Neuronal stem cell (in vitro differentiated cells): Measurements from ENCODE around the gene OGFOD2.

Source experiments
- DNase-seq: peaks from one replicate; pipeline ENCODE4 v3.0.0-alpha.2; 2013; ENCODE audit warnings: low spot score
- H2AFZ ChIP-seq: one replicate; pipeline ENCODE4 v1.6.1; 2013; ENCODE audit warnings: mild to moderate bottlenecking, low read length, inconsistent platforms
- H2AK5ac ChIP-seq: 2 replicates; pipeline ENCODE4 v1.6.1; 2013; ENCODE audit warnings: low read depth, mild to moderate bottlenecking, inconsistent platforms, low read length, moderate library complexity, mixed read lengths
- H2BK120ac ChIP-seq: 2 replicates; pipeline ENCODE4 v1.6.1; 2013; ENCODE audit warnings: low read depth, mild to moderate bottlenecking, inconsistent platforms, low read length, moderate library complexity, mixed read lengths
- H2BK12ac ChIP-seq: one replicate; pipeline ENCODE4 v1.6.1; 2013; ENCODE audit warnings: low read length, inconsistent platforms
- H2BK15ac ChIP-seq: 2 replicates; pipeline ENCODE4 v1.6.1; 2013; ENCODE audit warnings: mild to moderate bottlenecking, low read length, inconsistent platforms, mixed read lengths
- H2BK5ac ChIP-seq: one replicate; pipeline ENCODE4 v1.6.1; 2013; ENCODE audit warnings: inconsistent platforms, mild to moderate bottlenecking, low read length, moderate library complexity
- H3K14ac ChIP-seq: one replicate; pipeline ENCODE4 v1.6.1; 2013; ENCODE audit warnings: low read length, inconsistent platforms
- H3K18ac ChIP-seq: 2 replicates; pipeline ENCODE4 v1.6.1; 2013; ENCODE audit warnings: low read length, inconsistent platforms
- H3K23ac ChIP-seq: 2 replicates; pipeline ENCODE4 v1.6.1; 2013; ENCODE audit warnings: low read depth, mild to moderate bottlenecking, mixed read lengths, low read length, inconsistent platforms; ENCODE audit not compliant: poor library complexity
- H3K27ac ChIP-seq: replicated peaks from 3 replicates; pipeline ENCODE4 v1.5.1; 2013; ENCODE audit warnings: low read length, inconsistent platforms
- H3K27me3 ChIP-seq, 3 experiments: 2 replicates each; pipeline ENCODE4 v1.6.1; 2013; ENCODE audit warnings: low read length in 3 of 3, mild to moderate bottlenecking in 2 of 3, inconsistent platforms in 1 of 3, low read depth in 1 of 3, mixed read lengths in 1 of 3, moderate library complexity in 1 of 3; ENCODE audit not compliant: control insufficient read depth in 3 of 3, insufficient read depth in 3 of 3
- H3K36me3 ChIP-seq, 2 donors: replicated peaks in 1 of 2; 2 replicates each; pipeline ENCODE4 v1.6.1; 2013; ENCODE audit warnings: low read length in 2 of 2; ENCODE audit not compliant: control insufficient read depth in 2 of 2, insufficient read depth in 2 of 2
- H3K4ac ChIP-seq: 2 replicates; pipeline ENCODE4 v1.6.1; 2013; ENCODE audit warnings: inconsistent platforms, mild to moderate bottlenecking, low read length, moderate library complexity
- H3K4me1 ChIP-seq, 2 donors: 1 replicate in 1 of 2; 2 replicates in 1 of 2; pipeline ENCODE4 v1.6.1; 2013; ENCODE audit warnings: low read length in 2 of 2, low read depth in 1 of 2; ENCODE audit not compliant: control insufficient read depth in 2 of 2, insufficient read depth in 1 of 2
- H3K4me2 ChIP-seq: one replicate; pipeline ENCODE4 v1.6.1; 2013; ENCODE audit warnings: mild to moderate bottlenecking, low read length, inconsistent platforms; ENCODE audit not compliant: insufficient read depth, poor library complexity, severe bottlenecking
- H3K4me3 ChIP-seq, 2 donors: 2 replicates each; pipeline ENCODE4 v1.5.1; 2013; ENCODE audit warnings: low read length in 2 of 2, mild to moderate bottlenecking in 2 of 2, inconsistent platforms in 1 of 2, moderate library complexity in 1 of 2
- H3K79me1 ChIP-seq: one replicate; pipeline ENCODE4 v1.6.1; 2013; ENCODE audit warnings: low read depth, mild to moderate bottlenecking, inconsistent platforms, low read length, moderate library complexity
- H3K9ac ChIP-seq: one replicate; pipeline ENCODE4 v1.6.1; 2013; ENCODE audit warnings: mild to moderate bottlenecking, low read depth, low read length, inconsistent platforms; ENCODE audit not compliant: poor library complexity
- H3K9me3 ChIP-seq, 2 donors: replicated peaks in 1 of 2; 2 replicates each; pipeline versions ENCODE3 to v1.6.1; 2013; ENCODE audit warnings: low read length in 2 of 2, mild to moderate bottlenecking in 2 of 2, inconsistent platforms in 1 of 2, low read depth in 1 of 2, mixed read lengths in 1 of 2, moderate library complexity in 1 of 2; ENCODE audit not compliant: control insufficient read depth in 2 of 2, insufficient read depth in 1 of 2
- H4K8ac ChIP-seq: one replicate; pipeline ENCODE4 v1.6.1; 2013; ENCODE audit warnings: low read depth, mild to moderate bottlenecking, inconsistent platforms, low read length, moderate library complexity
- H4K91ac ChIP-seq: one replicate; pipeline ENCODE4 v1.6.1; 2013; ENCODE audit warnings: low read length, low read depth, mild to moderate bottlenecking, inconsistent platforms; ENCODE audit not compliant: poor library complexity
- WGBS, 2 donors: extraction: QIAGEN DNeasy Blood & Tissue Kit; methylation state at CpG; one replicate each; pipeline ENCODE4 v1.1.7; 2013; ENCODE audit warnings: missing lambda C conversion rate in 2 of 2, mixed read lengths in 1 of 2; ENCODE audit not compliant: insufficient read length in 2 of 2, insufficient replicate concordance in 1 of 2; ENCODE audit errors: extremely low coverage in 2 of 2; 5-methylcytosine and 5-hydroxymethylcytosine counted together

The OGFOD2 gene

DNA sequence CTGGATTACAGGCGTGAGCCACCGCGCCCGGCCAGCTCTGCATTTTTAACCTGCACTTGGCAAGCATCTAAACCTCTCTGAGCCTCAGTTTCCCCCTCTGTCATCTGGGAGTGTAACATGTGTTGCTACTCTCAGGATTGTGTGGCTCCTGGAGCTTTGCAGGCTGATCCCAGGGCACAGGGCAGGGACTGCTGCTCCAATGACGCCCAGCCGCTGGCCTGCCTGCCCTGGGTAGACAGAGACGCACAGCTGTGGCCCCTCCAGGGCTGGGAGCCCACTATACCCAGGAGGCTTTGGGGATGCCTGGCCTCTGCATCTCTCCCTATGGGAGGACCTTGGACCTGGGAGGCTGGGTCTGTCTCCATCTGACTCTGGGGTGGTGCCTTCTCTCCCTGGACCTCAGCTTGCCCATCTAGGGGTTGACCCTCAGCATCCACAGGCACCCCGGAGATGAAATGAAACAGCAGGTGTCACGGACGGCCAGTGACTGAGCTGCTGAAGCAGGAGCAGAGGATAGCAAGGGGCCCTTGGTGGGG lies 19.2 kb downstream of the OGFOD2 start:
- Histone ChIP-seq H3K4me1 (no peaks in the 10 kb centered on the region), H3K9me3 (no peaks in the 10 kb centered on the region), H3K14ac (peak overlapping the region; percentile 31), H2BK120ac (no peak overlapping the region), H3K4me2 (no peak overlapping the region), H3K9ac (no peak overlapping the region), H3K23ac (no peak overlapping the region), H3K18ac (no peak overlapping the region), H2BK5ac (no peak overlapping the region), H3K4me3 (no peak overlapping the region), H2AK5ac (no peak overlapping the region), H2AFZ (no peak overlapping the region), H4K91ac (no peak overlapping the region), H3K36me3 (peaks cover 0 to 6% of the 10 kb centered on the region in 2 donors), H3K27ac (no peak overlapping the region), H2BK15ac (no peak overlapping the region), H4K8ac (no peak overlapping the region), H2BK12ac (no peak overlapping the region), H3K4ac (no peak overlapping the region), H3K27me3 (no peaks in the 10 kb centered on the region), H3K79me1 (peaks cover 2% of the 10 kb centered on the region)
- DNase-seq, result no peak
- WGBS, 2 donors, result no CpG with 5 or more reads among the region's 10 CpGs

GRCh38 chr12:122994781-122995502 lies 19.9 kb downstream of the OGFOD2 start:
- Histone ChIP-seq H2AK5ac (no peak overlapping the region), H4K8ac (no peak overlapping the region), H3K9ac (no peak overlapping the region), H3K9me3 (no peaks in the 10 kb centered on the region), H2BK5ac (no peak overlapping the region), H3K4me1 (no peaks in the 10 kb centered on the region), H2BK120ac (peak overlapping the region; percentile 92), H2AFZ (no peak overlapping the region), H3K23ac (peak overlapping the region; percentile 52), H3K4me3 (no peak overlapping the region), H3K27ac (no peak overlapping the region), H2BK12ac (no peak overlapping the region), H3K18ac (peak overlapping the region; percentile 17), H3K4me2 (no peak overlapping the region), H2BK15ac (no peak overlapping the region), H3K27me3 (no peaks in the 10 kb centered on the region), H3K14ac (peak overlapping the region; percentile 44), H3K36me3 (peaks cover 0 to 6% of the 10 kb centered on the region in 2 donors), H4K91ac (no peak overlapping the region), H3K4ac (no peak overlapping the region), H3K79me1 (peaks cover 2% of the 10 kb centered on the region)
- no peak for DNase-seq
- no CpG with 5 or more reads among the region's 13 CpGs for WGBS, 2 donors

- WGBS, 2 donors, result no CpG with 5 or more reads among the region's 20 CpGs
- H3K14ac ChIP-seq, result no peak overlapping the region
These were observed 20.6 kb downstream of the OGFOD2 start for GRCh38 chr12:122995503-122996187.

DNA sequence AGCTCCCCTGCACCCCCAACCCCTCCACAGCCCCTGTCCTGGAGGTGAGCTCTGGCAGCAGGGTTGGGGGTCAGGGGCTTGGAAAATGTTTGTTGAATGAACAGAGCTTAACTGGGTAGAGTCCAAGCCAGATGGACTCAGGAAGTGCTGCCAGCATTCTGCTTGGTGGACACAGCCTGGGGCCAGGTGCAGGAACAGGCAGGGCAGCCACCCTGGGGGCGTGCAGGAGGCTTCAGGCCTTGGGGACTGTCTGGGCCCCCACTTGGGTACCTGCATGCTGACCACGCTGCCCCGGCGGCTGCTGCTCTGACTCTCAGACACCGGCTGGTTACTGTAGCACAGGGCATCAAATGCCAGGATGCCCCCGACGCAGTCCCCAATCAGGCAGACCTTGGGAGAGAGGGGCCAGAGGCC lies 21.2 kb downstream of the OGFOD2 start:
- H3K9me3 ChIP-seq, result no peaks in the 10 kb centered on the region
- H4K8ac ChIP-seq, result no peak overlapping the region
- peak overlapping the region; percentile 75 for H3K14ac ChIP-seq
- H3K4me3 ChIP-seq, result no peak overlapping the region
- no peak overlapping the region for H4K91ac ChIP-seq
- no peak overlapping the region for H2AFZ ChIP-seq
- no peak overlapping the region for H2AK5ac ChIP-seq
- WGBS, 2 donors, result no CpG with 5 or more reads among the region's 7 CpGs
- no peak overlapping the region for H3K4ac ChIP-seq
- no peak overlapping the region for H3K23ac ChIP-seq
- peak overlapping the region; percentile 90 for H2BK12ac ChIP-seq
- no peaks in the 10 kb centered on the region for H3K27me3 ChIP-seq
- H2BK5ac ChIP-seq, result peak overlapping the region; percentile 77
- H3K18ac ChIP-seq, result no peak overlapping the region
- no peaks in the 10 kb centered on the region for H3K4me1 ChIP-seq
- H2BK120ac ChIP-seq, result no peak overlapping the region
- no peak for DNase-seq
- no peak overlapping the region for H3K27ac ChIP-seq
- peak overlapping the region; percentile 44 for H3K9ac ChIP-seq
- H3K79me1 ChIP-seq, result no peaks in the 10 kb centered on the region
- H2BK15ac ChIP-seq, result no peak overlapping the region
- H3K4me2 ChIP-seq, result no peak overlapping the region
- H3K36me3 ChIP-seq, result peaks cover 0 to 6% of the 10 kb centered on the region in 2 donors

More at GRCh38 chr12:122995503-122996187, 20.6 kb downstream of the OGFOD2 start:
- Histone ChIP-seq H3K4me3 (no peak overlapping the region), H4K91ac (no peak overlapping the region), H2BK12ac (no peak overlapping the region), H3K4ac (no peak overlapping the region), H2BK120ac (no peak overlapping the region), H3K4me1 (no peaks in the 10 kb centered on the region), H4K8ac (no peak overlapping the region), H3K27ac (no peak overlapping the region), H3K27me3 (no peaks in the 10 kb centered on the region), H3K79me1 (peaks cover 2% of the 10 kb centered on the region), H3K23ac (peak overlapping the region; percentile 60), H3K18ac (peak overlapping the region; percentile 18), H3K9ac (no peak overlapping the region), H2BK5ac (peak overlapping the region; percentile 77), H3K9me3 (no peaks in the 10 kb centered on the region), H2BK15ac (no peak overlapping the region), H3K36me3 (peaks cover 0 to 6% of the 10 kb centered on the region in 2 donors), H2AK5ac (peak overlapping the region; percentile 14), H3K4me2 (no peak overlapping the region), H2AFZ (no peak overlapping the region)
- no peak for DNase-seq
